Keratinocyte (primary cell): Measurements from ENCODE around the gene ATP6V0A4. TPM values are rescaled to one million over a fixed set of nuclear protein-coding genes. Genes with fewer than 3 reads are reported as not detected.

Experiments
- DNase-seq: peaks from one replicate; pipeline ENCODE4 v3.0.0-alpha.2; 2011; ENCODE audit warnings: low read depth, missing footprints, low spot score
- FAIRE-seq: peaks from 2 replicates; lab custom pipeline; 2011; peaks lifted over from hg19 to GRCh38; lab: Jason Lieb, UNC
- H2AFZ ChIP-seq: 2 replicates; pipeline ENCODE4 v1.6.0; 2012; ENCODE audit warnings: low read length, control low read depth, inconsistent platforms; ENCODE audit not compliant: control insufficient read depth
- H3K27ac ChIP-seq: 2 replicates; pipeline ENCODE4 v1.5.1; 2011; ENCODE audit warnings: low read length; ENCODE audit not compliant: control insufficient read depth, insufficient read depth
- H3K27me3 ChIP-seq: 3 replicates; pipeline ENCODE4 v1.6.0; 2011; ENCODE audit warnings: low read length; ENCODE audit not compliant: control insufficient read depth, insufficient read depth; ENCODE audit errors: extremely low read depth
- H3K36me3 ChIP-seq, 2 experiments: 2 replicates in 1 of 2; 3 replicates in 1 of 2; pipeline ENCODE4 v1.5.1; 2011; ENCODE audit warnings: low read length in 2 of 2, mild to moderate bottlenecking in 1 of 2; ENCODE audit not compliant: control insufficient read depth in 2 of 2, insufficient read depth in 2 of 2; ENCODE audit errors: extremely low read depth in 1 of 2
- H3K4me1 ChIP-seq: 3 replicates; pipeline ENCODE4 v1.5.1; 2011; ENCODE audit warnings: low read length; ENCODE audit not compliant: control insufficient read depth, insufficient read depth; ENCODE audit errors: extremely low read depth
- H3K4me2 ChIP-seq: 3 replicates; pipeline ENCODE4 v1.6.0; 2011; ENCODE audit warnings: low read depth, low read length; ENCODE audit not compliant: control insufficient read depth, insufficient read depth; ENCODE audit errors: extremely low read depth
- H3K4me3 ChIP-seq, 3 experiments: fragments of 200-600 bp in 1 of 3; sonication (generic) in 1 of 3; 2 replicates in 2 of 3; 3 replicates in 1 of 3; pipeline ENCODE4 v1.5.1; 2011 to 2016; ENCODE audit warnings: low read length in 3 of 3, mild to moderate bottlenecking in 3 of 3, control low read depth in 2 of 3, inconsistent platforms in 1 of 3, low read depth in 1 of 3, mixed read lengths in 1 of 3, mixed run types in 1 of 3, moderate library complexity in 1 of 3; ENCODE audit not compliant: control insufficient read depth in 2 of 3, insufficient read depth in 2 of 3; ENCODE audit errors: extremely low read depth in 1 of 3
- H3K79me2 ChIP-seq: 2 replicates; pipeline ENCODE4 v1.6.0; 2012; ENCODE audit warnings: low read length; ENCODE audit not compliant: control insufficient read depth, insufficient read depth
- H3K9ac ChIP-seq: 3 replicates; pipeline ENCODE4 v1.6.0; 2011; ENCODE audit warnings: low read length; ENCODE audit not compliant: control insufficient read depth, insufficient read depth; ENCODE audit errors: extremely low read depth
- H3K9me1 ChIP-seq: 3 replicates; pipeline ENCODE4 v1.6.0; 2011; ENCODE audit warnings: low read length; ENCODE audit not compliant: control insufficient read depth, insufficient read depth; ENCODE audit errors: extremely low read depth
- H3K9me3 ChIP-seq: 2 replicates; pipeline ENCODE4 v1.5.1; 2012; ENCODE audit warnings: low read depth, low read length; ENCODE audit not compliant: control insufficient read depth
- H4K20me1 ChIP-seq: 3 replicates; pipeline ENCODE4 v1.6.0; 2011; ENCODE audit warnings: low read length; ENCODE audit not compliant: control insufficient read depth, insufficient read depth; ENCODE audit errors: extremely low read depth
- EZH2 ChIP-seq: IDR thresholded peaks from one replicate; pipeline ENCODE4 v1.6.1; 2012; ENCODE audit warnings: inconsistent platforms, mild to moderate bottlenecking, low read length, moderate library complexity
- dilution Hi-C: fragments of 300-500 bp; cut with MboI; formaldehyde crosslinking; loops from one replicate; pipeline ENCODE4 v1.7.0; 2020; ENCODE audit warnings: low sequenced_read_pairs; ENCODE audit not compliant: extremely low pct_ligation_motif_present
- polyA plus RNA-seq, 5 experiments: library from polyadenylated mRNA; depleted of rRNA in 3 of 5; stranded (reverse) in 3 of 5; stranded (forward) in 1 of 5; unstranded in 1 of 5; fragments of >200 nt; gene quantifications; 1 replicate in 1 of 5; 2 replicates in 3 of 5; 3 replicates in 1 of 5; pipeline versions ENCODE4 v1.2.1 to v1.2.3, GENCODE V29; 2011 to 2012; ENCODE audit warnings: missing spikeins in 2 of 5, low read depth in 1 of 5, low replicate concordance in 1 of 5
- TF ChIP-seq, protein P1 (sequence below), 3 experiments: IDR thresholded peaks in 1 of 3; conservative IDR thresholded peaks in 1 of 3; optimal IDR thresholded peaks in 1 of 3; 2 replicates in 2 of 3; 3 replicates in 1 of 3; pipeline versions ENCODE3 to v1.5.1; 2011; ENCODE audit warnings: low read length in 3 of 3, mild to moderate bottlenecking in 3 of 3, moderate library complexity in 2 of 3, control low read depth in 1 of 3, inconsistent platforms in 1 of 3; ENCODE audit not compliant: insufficient read depth in 2 of 3; ENCODE audit errors: extremely low read depth in 1 of 3

The ATP6V0A4 gene
- polyA plus RNA-seq, 1 donor (not counting 4 experiments of a cell fraction or from before 2014, with no cell fraction given) = 0.34 TPM

DNA sequence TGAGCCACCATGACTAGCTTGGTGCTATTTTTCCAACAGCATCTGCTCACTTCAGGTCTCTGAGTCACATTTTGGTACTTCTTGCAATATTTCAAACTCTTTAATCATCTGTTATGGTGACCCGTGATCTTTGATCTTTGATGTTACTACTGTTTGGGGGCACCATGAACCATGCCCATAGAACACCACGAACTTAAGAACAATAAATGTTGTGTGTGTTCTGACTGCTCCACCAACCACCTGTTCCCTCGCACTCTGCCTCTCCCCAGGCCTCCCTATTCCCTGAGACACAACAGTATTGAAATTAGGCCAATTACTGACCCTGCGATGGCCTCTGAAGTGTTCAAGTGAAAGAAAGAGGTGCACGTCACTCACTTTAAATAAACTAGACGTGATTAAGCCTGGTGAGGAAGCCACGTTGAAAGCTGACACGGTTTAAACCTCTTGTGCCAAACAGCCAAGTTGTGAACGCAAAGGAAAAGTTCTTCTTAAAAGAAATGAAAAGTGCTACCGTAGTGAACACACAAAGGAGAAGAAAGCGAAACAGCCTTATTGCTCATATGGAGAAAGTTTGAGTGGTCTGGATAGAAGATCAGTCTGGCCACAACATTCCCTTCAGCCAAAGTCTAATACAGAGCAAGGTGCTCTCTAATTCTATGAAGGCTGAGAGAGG lies 27.2 kb upstream of the ATP6V0A4 start:
- dilution Hi-C loops = no loop called here

DNA sequence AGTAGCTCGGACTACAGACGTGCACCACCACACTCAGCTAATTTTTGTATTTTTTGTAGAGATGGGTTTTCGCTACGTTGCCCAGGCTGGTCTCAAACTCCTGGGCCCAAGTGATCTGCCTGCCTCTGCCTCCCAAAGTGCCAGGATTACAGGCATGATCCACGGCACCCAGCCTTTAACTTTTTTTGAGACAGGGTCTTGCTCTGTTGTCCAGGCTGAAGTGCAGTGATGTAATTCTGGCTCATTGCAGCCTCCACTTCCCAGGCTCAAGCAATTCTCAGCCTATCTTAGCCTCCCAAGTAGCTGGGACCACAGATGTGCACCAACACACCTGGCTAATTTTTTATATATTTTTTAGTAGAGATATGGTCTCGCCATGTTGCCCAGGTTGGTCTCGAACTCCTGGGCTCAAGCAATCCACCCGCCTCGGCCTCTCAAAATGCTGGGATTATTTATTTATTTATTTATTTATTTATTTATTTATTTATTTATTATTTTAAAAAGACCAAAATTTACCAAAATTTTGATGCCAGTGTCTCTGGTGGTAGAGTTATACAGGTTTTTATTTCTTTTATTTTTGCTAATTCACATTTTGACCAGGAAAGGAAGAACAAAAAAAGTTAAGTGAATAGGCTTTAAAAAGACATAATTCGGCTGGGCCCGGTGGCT lies 25.0 kb upstream of the ATP6V0A4 start:
- Histone ChIP-seq H3K4me3 (no peak overlapping the region), H2AFZ (no peak overlapping the region), H3K79me2 (no peaks in the 10 kb centered on the region), H3K9me3 (no peaks in the 10 kb centered on the region), H3K9ac (no peak overlapping the region), H3K27me3 (no peaks in the 10 kb centered on the region), H3K9me1 (no peaks in the 10 kb centered on the region), H3K4me1 (no peaks in the 10 kb centered on the region), H4K20me1 (no peaks in the 10 kb centered on the region), H3K36me3 (no peaks in the 10 kb centered on the region), H3K4me2 (no peak overlapping the region), H3K27ac (no peak overlapping the region)
- no peak for TF ChIP-seq EZH2
- TF ChIP-seq, protein P1, sequence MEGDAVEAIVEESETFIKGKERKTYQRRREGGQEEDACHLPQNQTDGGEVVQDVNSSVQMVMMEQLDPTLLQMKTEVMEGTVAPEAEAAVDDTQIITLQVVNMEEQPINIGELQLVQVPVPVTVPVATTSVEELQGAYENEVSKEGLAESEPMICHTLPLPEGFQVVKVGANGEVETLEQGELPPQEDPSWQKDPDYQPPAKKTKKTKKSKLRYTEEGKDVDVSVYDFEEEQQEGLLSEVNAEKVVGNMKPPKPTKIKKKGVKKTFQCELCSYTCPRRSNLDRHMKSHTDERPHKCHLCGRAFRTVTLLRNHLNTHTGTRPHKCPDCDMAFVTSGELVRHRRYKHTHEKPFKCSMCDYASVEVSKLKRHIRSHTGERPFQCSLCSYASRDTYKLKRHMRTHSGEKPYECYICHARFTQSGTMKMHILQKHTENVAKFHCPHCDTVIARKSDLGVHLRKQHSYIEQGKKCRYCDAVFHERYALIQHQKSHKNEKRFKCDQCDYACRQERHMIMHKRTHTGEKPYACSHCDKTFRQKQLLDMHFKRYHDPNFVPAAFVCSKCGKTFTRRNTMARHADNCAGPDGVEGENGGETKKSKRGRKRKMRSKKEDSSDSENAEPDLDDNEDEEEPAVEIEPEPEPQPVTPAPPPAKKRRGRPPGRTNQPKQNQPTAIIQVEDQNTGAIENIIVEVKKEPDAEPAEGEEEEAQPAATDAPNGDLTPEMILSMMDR (optimal IDR thresholded peaks at IDR 0.05 in 1 of 3, IDR thresholded peaks at IDR 0.05 in 1 of 3, conservative IDR thresholded peaks at IDR 0.05 in 1 of 3; ENCODE audit: extremely low read depth in 1 of 3, insufficient read depth in 2 of 3, low read length in 3 of 3) = no peak
- DNase-seq (no peak), FAIRE-seq (no peak)
- dilution Hi-C loops = no loop called here

More for the DNA sequence above, 27.2 kb upstream of the ATP6V0A4 start:
- Histone ChIP-seq H3K9me3 (no peaks in the 10 kb centered on the region), H3K9me1 (no peaks in the 10 kb centered on the region), H3K27ac (no peak overlapping the region), H3K4me3 (no peak overlapping the region), H3K4me1 (no peaks in the 10 kb centered on the region), H3K27me3 (no peaks in the 10 kb centered on the region), H2AFZ (no peak overlapping the region), H3K36me3 (no peaks in the 10 kb centered on the region), H3K79me2 (no peaks in the 10 kb centered on the region), H3K9ac (no peak overlapping the region), H4K20me1 (no peaks in the 10 kb centered on the region), H3K4me2 (no peak overlapping the region)
- DNase-seq (no peak), FAIRE-seq (no peak)
- TF ChIP-seq EZH2 = no peak
- TF ChIP-seq, protein P1 (optimal IDR thresholded peaks at IDR 0.05 in 1 of 3, IDR thresholded peaks at IDR 0.05 in 1 of 3, conservative IDR thresholded peaks at IDR 0.05 in 1 of 3; ENCODE audit: extremely low read depth in 1 of 3, insufficient read depth in 2 of 3, low read length in 3 of 3) = no peak
